Activated T-helper 17 cell treated with anti-CD3 and anti-CD28 coated beads, Interleukin-2, amount 50 U/mL, for 72 hours (primary cell): Measurements from ENCODE around the gene PRSS12. TPM values are rescaled to one million over a fixed set of nuclear protein-coding genes. Genes with fewer than 3 reads are reported as not detected.
"Not testable (repeated sequence)": the region's sequence is repeated elsewhere in the genome, so short reads cannot be mapped to it uniquely, and the experiment has no call there.

Experiments used
- ATAC-seq: fragments of 150-1000 bp; cut with Tn5 transposase; replicated peaks from 2 replicates; pipeline ENCODE4 v1.10.0; 2021; ENCODE audit warnings: mild to moderate bottlenecking, moderate library complexity
- H3K27ac Mint-ChIP-seq: one replicate; pipeline ENCODE4 v1.8.0; 2022; ENCODE audit warnings: mixed read lengths
- H3K27me3 Mint-ChIP-seq: one replicate; pipeline ENCODE4 v1.8.0; 2022; ENCODE audit warnings: mixed read lengths
- H3K36me3 Mint-ChIP-seq: one replicate; pipeline ENCODE4 v1.8.0; 2022; ENCODE audit warnings: low read depth, mild to moderate bottlenecking, mixed read lengths
- H3K4me1 Mint-ChIP-seq: one replicate; pipeline ENCODE4 v1.8.0; 2022; ENCODE audit warnings: mixed read lengths
- H3K4me3 Mint-ChIP-seq: one replicate; pipeline ENCODE4 v1.8.0; 2022; ENCODE audit warnings: mild to moderate bottlenecking, mixed read lengths
- H3K9me3 Mint-ChIP-seq: one replicate; pipeline ENCODE4 v1.8.0; 2022; ENCODE audit warnings: mixed read lengths
- total RNA-seq, 2 donors: library from RNA; stranded (reverse); gene quantifications; one replicate each; pipeline ENCODE4 v1.2.3, GENCODE V29; 2022

PRSS12 gene
- total RNA-seq, 2 donors from 2014 or later: not detected

- H3K27me3 Mint-ChIP-seq: no peaks in the 10 kb centered on the region
- peaks cover 19% of the 10 kb centered on the region for H3K4me1 Mint-ChIP-seq
- peak overlapping the region; percentile 2 for H3K4me3 Mint-ChIP-seq
- H3K9me3 Mint-ChIP-seq: no peaks in the 10 kb centered on the region
- H3K36me3 Mint-ChIP-seq: peaks cover 69% of the 10 kb centered on the region
- H3K27ac Mint-ChIP-seq: peak overlapping the region; percentile 7
- no peak for ATAC-seq
Observed at GRCh38 chr4:118282692-118283091, 70.1 kb downstream of the PRSS12 start.

- Mint-ChIP-seq H3K36me3 (peaks cover 69% of the 10 kb centered on the region), H3K27ac (peak overlapping the region; percentile 66), H3K4me3 (peak overlapping the region; percentile 86), H3K27me3 (no peaks in the 10 kb centered on the region), H3K9me3 (no peaks in the 10 kb centered on the region), H3K4me1 (peaks cover 21% of the 10 kb centered on the region)
- no peak for ATAC-seq
Observed at GRCh38 chr4:118281611-118282442, 71.0 kb downstream of the PRSS12 start.

GRCh38 chr4:118280501-118281218 is 72.1 kb downstream of the PRSS12 start:
- Mint-ChIP-seq H3K27ac (peak overlapping the region; percentile 66), H3K4me3 (peak overlapping the region; percentile 86), H3K4me1 (peaks cover 21% of the 10 kb centered on the region), H3K27me3 (no peaks in the 10 kb centered on the region), H3K36me3 (peaks cover 60% of the 10 kb centered on the region), H3K9me3 (no peaks in the 10 kb centered on the region)
- ATAC-seq: no peak

GRCh38 chr4:118279920-118280432 is 72.8 kb downstream of the PRSS12 start:
- ATAC-seq: no peak
- no peaks in the 10 kb centered on the region for H3K27me3 Mint-ChIP-seq
- peaks cover 21% of the 10 kb centered on the region for H3K4me1 Mint-ChIP-seq
- peak overlapping the region; percentile 86 for H3K4me3 Mint-ChIP-seq
- H3K36me3 Mint-ChIP-seq: peaks cover 60% of the 10 kb centered on the region
- peak overlapping the region; percentile 99 for H3K27ac Mint-ChIP-seq
- H3K9me3 Mint-ChIP-seq: no peaks in the 10 kb centered on the region

- H3K9me3 Mint-ChIP-seq: no peaks in the 10 kb centered on the region
- peaks cover 21% of the 10 kb centered on the region for H3K4me1 Mint-ChIP-seq
- H3K27me3 Mint-ChIP-seq: no peaks in the 10 kb centered on the region
- peaks cover 60% of the 10 kb centered on the region for H3K36me3 Mint-ChIP-seq
- peak overlapping the region; percentile 86 for H3K4me3 Mint-ChIP-seq
- ATAC-seq: no peak
- H3K27ac Mint-ChIP-seq: peak overlapping the region; percentile 99
Observed at GRCh38 chr4:118279328-118279727, 73.5 kb downstream of the PRSS12 start.

GRCh38 chr4:118278473-118279274 is 74.1 kb downstream of the PRSS12 start:
- ATAC-seq: peak; percentile 97
- peaks cover 58% of the 10 kb centered on the region for H3K36me3 Mint-ChIP-seq
- H3K9me3 Mint-ChIP-seq: no peaks in the 10 kb centered on the region
- peak overlapping the region; percentile 99 for H3K27ac Mint-ChIP-seq
- H3K4me1 Mint-ChIP-seq: peaks cover 20% of the 10 kb centered on the region
- no peaks in the 10 kb centered on the region for H3K27me3 Mint-ChIP-seq
- peak overlapping the region; percentile 86 for H3K4me3 Mint-ChIP-seq

GRCh38 chr4:118277243-118277642 is 75.6 kb downstream of the PRSS12 start:
- peaks cover 16% of the 10 kb centered on the region for H3K4me1 Mint-ChIP-seq
- no peak for ATAC-seq
- no peaks in the 10 kb centered on the region for H3K9me3 Mint-ChIP-seq
- H3K27ac Mint-ChIP-seq: peak overlapping the region; percentile 99
- H3K27me3 Mint-ChIP-seq: no peaks in the 10 kb centered on the region
- H3K4me3 Mint-ChIP-seq: peak overlapping the region; percentile 86
- H3K36me3 Mint-ChIP-seq: peaks cover 44% of the 10 kb centered on the region

- Mint-ChIP-seq H3K27ac (no peak overlapping the region), H3K36me3 (peaks cover 37% of the 10 kb centered on the region), H3K4me1 (peaks cover 16% of the 10 kb centered on the region), H3K4me3 (peak overlapping the region; percentile 86), H3K9me3 (no peaks in the 10 kb centered on the region), H3K27me3 (no peaks in the 10 kb centered on the region)
- no peak for ATAC-seq
Observed at GRCh38 chr4:118276580-118276979, 76.2 kb downstream of the PRSS12 start.

- Mint-ChIP-seq H3K4me1 (peaks cover 4% of the 10 kb centered on the region), H3K4me3 (no peak overlapping the region), H3K27me3 (no peaks in the 10 kb centered on the region), H3K9me3 (no peaks in the 10 kb centered on the region), H3K27ac (no peak overlapping the region), H3K36me3 (peaks cover 8% of the 10 kb centered on the region)
- ATAC-seq: no peak
Observed at GRCh38 chr4:118273642-118274041, 79.2 kb downstream of the PRSS12 start.

- Mint-ChIP-seq H3K4me3 (no peak overlapping the region), H3K27me3 (no peaks in the 10 kb centered on the region), H3K36me3 (no peaks in the 10 kb centered on the region), H3K27ac (no peak overlapping the region), H3K4me1 (no peaks in the 10 kb centered on the region), H3K9me3 (no peaks in the 10 kb centered on the region)
- no peak for ATAC-seq
Observed at GRCh38 chr4:118271788-118272187, 81.0 kb downstream of the PRSS12 start.

GRCh38 chr4:118270492-118270891 is 82.3 kb downstream of the PRSS12 start:
- no peaks in the 10 kb centered on the region for H3K9me3 Mint-ChIP-seq
- no peaks in the 10 kb centered on the region for H3K4me1 Mint-ChIP-seq
- no peaks in the 10 kb centered on the region for H3K36me3 Mint-ChIP-seq
- no peak overlapping the region for H3K4me3 Mint-ChIP-seq
- H3K27me3 Mint-ChIP-seq: no peaks in the 10 kb centered on the region
- no peak overlapping the region for H3K27ac Mint-ChIP-seq
- no peak for ATAC-seq

- no peak overlapping the region for H3K4me3 Mint-ChIP-seq
- no peaks in the 10 kb centered on the region for H3K4me1 Mint-ChIP-seq
- no peaks in the 10 kb centered on the region for H3K9me3 Mint-ChIP-seq
- no peak overlapping the region for H3K27ac Mint-ChIP-seq
- no peaks in the 10 kb centered on the region for H3K36me3 Mint-ChIP-seq
- H3K27me3 Mint-ChIP-seq: no peaks in the 10 kb centered on the region
- ATAC-seq: no peak
Observed at GRCh38 chr4:118268780-118269179, 84.0 kb downstream of the PRSS12 start.

GRCh38 chr4:118266145-118266496 is 86.7 kb downstream of the PRSS12 start:
- not testable (repeated sequence) for H3K9me3 Mint-ChIP-seq, ATAC-seq, H3K4me1 Mint-ChIP-seq, H3K27ac Mint-ChIP-seq, H3K36me3 Mint-ChIP-seq, H3K27me3 Mint-ChIP-seq
- peak overlapping the region; percentile 40 for H3K4me3 Mint-ChIP-seq
